ENCODE measurements around the gene BMP4.

- TF ChIP-seq CTCF (IDR thresholded peaks at IDR 0.05) (no peak), POLR2A (IDR thresholded peaks at IDR 0.05) (no peak), POLR2AphosphoS5 (IDR thresholded peaks at IDR 0.05) (no peak), EP300 (IDR thresholded peaks at IDR 0.05) (no peak)
These were observed 14.9 kb upstream of the BMP4 start for GRCh38 chr14:53971521-53971920.

All from stomach (tissue), 4 donors.